ENCODE data around the gene DNAJA1.
"Not testable (repeated sequence)": the region's sequence is repeated elsewhere in the genome, so short reads cannot be mapped to it uniquely, and the experiment has no call there.

The DNAJA1 gene

GRCh38 chr9:33065157-33066076 lies 40.3 kb downstream of the DNAJA1 start:
- no peak for DNase-seq
- in situ Hi-C loops (cut with HindIII; ENCODE audit: low pct_ligation_motif_present, low pct_unique_long_range_greater_than_20kb, low sequenced_read_pairs), result no loop called here

GRCh38 chr9:33068991-33069390 lies 43.9 kb downstream of the DNAJA1 start:
- in situ Hi-C loops (cut with HindIII; ENCODE audit: low pct_ligation_motif_present, low pct_unique_long_range_greater_than_20kb, low sequenced_read_pairs), result no loop called here
- DNase-seq, result no peak

DNA sequence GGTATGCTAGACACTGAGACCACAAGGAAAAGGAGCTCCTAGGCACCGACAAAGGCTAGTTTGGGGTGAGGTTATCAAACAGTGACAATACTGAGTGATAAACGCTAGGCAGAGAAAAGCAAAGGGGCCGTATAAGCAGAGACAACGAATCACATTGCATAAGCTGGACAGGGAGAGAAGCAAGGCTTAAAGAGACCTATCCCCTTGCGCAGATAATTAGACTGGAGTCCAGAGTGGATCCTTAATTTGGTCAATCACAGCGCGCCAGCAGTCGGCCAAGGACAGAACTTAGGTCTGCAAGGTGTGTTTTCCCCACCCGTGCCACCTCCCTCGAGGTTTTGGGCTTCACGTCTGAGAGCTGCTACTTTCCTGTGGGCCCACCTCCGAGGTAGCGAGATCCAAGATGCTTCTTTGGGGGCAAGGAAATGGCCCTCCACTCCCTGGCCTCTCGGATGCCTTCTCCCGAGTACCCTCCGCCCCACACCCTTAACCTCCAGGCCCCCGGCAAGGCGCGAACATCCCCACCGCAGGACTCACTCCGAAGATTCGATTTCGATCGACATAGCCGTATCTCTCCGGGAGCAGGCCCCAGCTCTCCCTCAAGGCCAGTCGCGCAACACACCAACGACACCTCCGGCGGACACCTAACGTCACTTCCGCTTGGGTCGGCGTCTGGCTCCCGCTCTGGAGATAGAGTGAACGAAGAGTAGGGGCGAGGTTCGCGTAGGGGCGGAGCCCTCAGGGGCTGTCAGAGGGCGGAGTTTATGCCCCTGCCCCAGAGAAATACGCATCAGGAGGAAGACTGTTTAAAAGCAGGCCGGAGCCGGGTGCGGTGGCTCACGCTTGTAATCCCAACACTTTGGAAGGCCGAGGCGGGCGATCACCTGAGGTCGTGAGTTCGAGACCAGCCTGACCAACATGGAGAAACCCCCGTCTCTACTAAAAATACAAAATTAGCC lies 51.3 kb downstream of the DNAJA1 start, which contains the start of gene SMU1:
SMU1 (minus strand) TSS at position 629 of the 959 bp plus-strand sequence; CDS start at position 563, 66 bp downstream.
- DNase-seq, result peak; percentile 95
- in situ Hi-C loops (cut with HindIII; ENCODE audit: low pct_ligation_motif_present, low pct_unique_long_range_greater_than_20kb, low sequenced_read_pairs), result loop anchor here (25.0 kb wide), 1 partner anchor 136 kb away; no protein-coding TSS in a partner anchor

GRCh38 chr9:33080534-33080933 lies 55.5 kb downstream of the DNAJA1 start:
- DNase-seq, result no peak
- in situ Hi-C loops (cut with HindIII; ENCODE audit: low pct_ligation_motif_present, low pct_unique_long_range_greater_than_20kb, low sequenced_read_pairs), result loop anchor here (25.0 kb wide), 1 partner anchor 132 kb away; no protein-coding TSS in a partner anchor

- in situ Hi-C loops (cut with HindIII; ENCODE audit: low pct_ligation_motif_present, low pct_unique_long_range_greater_than_20kb, low sequenced_read_pairs), result loop anchor here (25.0 kb wide), 1 partner anchor 131 kb away; no protein-coding TSS in a partner anchor
- peak; percentile 79 for DNase-seq
Measured at GRCh38 chr9:33081128-33081851, 56.2 kb downstream of the DNAJA1 start.

- DNase-seq, result no peak
- in situ Hi-C loops (cut with HindIII; ENCODE audit: low pct_ligation_motif_present, low pct_unique_long_range_greater_than_20kb, low sequenced_read_pairs), result loop anchor here (25.0 kb wide), 1 partner anchor 130 kb away; no protein-coding TSS in a partner anchor
Measured at GRCh38 chr9:33082128-33082527, 57.1 kb downstream of the DNAJA1 start.

GRCh38 chr9:33082538-33083326 lies 57.7 kb downstream of the DNAJA1 start:
- in situ Hi-C loops (cut with HindIII; ENCODE audit: low pct_ligation_motif_present, low pct_unique_long_range_greater_than_20kb, low sequenced_read_pairs), result loop anchor here (25.0 kb wide), 1 partner anchor 130 kb away; no protein-coding TSS in a partner anchor
- no peak for DNase-seq

DNA sequence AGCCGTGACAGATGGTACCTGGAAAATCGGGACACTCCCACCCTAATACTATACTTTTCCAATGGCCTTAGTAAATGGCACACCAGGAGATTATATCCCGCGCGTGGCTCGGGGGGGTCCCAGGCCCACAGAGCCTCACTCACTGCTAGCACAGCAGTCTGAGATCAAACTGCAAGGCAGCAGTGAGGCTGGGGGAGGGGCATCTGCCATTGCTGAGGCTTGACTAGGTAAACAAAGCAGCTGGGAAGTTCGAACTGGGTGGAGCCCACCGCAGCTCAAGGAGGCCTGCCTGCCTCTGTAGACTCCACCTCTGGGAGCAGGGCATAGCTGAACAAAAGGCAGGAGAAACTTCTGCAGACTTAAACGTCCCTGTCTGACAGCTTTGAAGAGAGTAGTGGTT lies 60.6 kb downstream of the DNAJA1 start:
- in situ Hi-C loops (cut with HindIII; ENCODE audit: low pct_ligation_motif_present, low pct_unique_long_range_greater_than_20kb, low sequenced_read_pairs), result loop anchor here (25.0 kb wide), 1 partner anchor 127 kb away; no protein-coding TSS in a partner anchor
- not testable (repeated sequence) for DNase-seq
